NCI-H460 (cell line): ENCODE measurements around the gene RER1. TPM values are rescaled to one million over a fixed set of nuclear protein-coding genes. Genes with fewer than 3 reads are reported as not detected.

Source experiments
- DNase-seq: peaks from one replicate; pipeline ENCODE4 v3.0.0-alpha.2; 2016; ENCODE audit warnings: low read depth; ENCODE audit errors: extremely low read depth
- total RNA-seq: library from RNA; depleted of rRNA; stranded (reverse); fragments of >200 nt; shearing (Covaris generic); gene quantifications from 2 replicates; pipeline ENCODE4 v1.2.3, GENCODE V29; 2014

The RER1 gene
- total RNA-seq, 1 experiment from 2014 or later, result 80.9 TPM

DNA sequence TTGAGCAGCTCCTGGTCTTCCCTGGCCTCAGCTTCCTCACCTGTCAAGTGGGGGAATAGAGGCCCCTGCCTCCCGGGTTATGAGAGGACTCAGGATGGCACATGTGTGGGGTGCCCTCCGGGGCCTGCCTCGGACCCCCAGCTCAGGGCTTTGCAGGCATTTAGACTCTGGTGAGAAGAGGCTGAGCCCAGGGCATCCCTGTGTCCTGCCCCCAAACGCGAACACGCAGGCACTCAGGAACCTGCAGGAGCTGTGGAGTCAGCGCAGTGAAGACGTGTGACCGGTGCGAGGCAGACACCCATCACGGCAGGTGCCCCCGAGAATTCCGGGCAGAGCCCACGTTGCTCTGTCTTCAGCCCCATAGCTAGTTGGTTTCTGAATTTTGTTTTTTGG lies 26.2 kb downstream of the RER1 start:
- no peak for DNase-seq

- no peak for DNase-seq
These were observed 27.2 kb downstream of the RER1 start for GRCh38 chr1:2418791-2419320.

DNA sequence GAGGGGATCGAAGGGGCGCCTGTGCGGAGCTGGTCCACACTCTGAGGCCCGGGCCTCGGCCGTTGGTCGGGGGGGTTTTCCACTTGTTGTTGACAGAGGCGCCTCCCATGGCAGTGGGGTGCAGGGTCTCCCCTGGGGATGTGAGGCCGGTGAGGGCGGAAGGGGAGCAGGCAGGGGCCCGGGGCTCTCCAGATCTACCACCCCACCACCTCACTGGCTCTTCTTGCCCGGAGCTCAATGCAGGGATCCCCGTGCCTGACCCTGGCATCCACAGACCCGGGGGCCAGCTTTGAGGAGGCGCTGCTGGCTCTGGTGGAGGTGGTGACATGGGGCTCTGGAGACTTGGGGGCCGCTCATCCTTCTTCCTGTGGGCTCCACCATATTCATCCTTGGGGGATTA lies 27.8 kb downstream of the RER1 start:
- no peak for DNase-seq

DNA sequence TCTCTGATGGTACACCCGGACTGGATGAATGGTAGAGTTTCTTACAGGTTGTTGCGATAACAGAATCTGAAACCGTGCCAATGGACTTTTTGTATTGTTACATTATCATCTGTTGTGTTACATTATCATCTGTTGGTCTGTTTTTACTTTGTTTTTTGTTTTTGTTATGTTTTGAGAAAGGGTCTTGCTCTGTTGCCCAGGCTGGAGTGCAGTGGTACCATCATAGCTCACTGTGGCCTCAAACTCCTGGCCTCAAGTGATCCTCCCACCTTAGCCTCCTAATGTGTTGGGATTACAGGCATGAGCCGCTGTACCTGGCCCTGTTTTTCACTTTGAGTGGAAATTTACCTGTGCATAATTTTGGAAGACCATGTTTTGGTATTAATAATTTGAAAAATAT lies 30.9 kb downstream of the RER1 start:
- no peak for DNase-seq

- no peak for DNase-seq
These were observed 34.3 kb downstream of the RER1 start for GRCh38 chr1:2425892-2426291.

DNA sequence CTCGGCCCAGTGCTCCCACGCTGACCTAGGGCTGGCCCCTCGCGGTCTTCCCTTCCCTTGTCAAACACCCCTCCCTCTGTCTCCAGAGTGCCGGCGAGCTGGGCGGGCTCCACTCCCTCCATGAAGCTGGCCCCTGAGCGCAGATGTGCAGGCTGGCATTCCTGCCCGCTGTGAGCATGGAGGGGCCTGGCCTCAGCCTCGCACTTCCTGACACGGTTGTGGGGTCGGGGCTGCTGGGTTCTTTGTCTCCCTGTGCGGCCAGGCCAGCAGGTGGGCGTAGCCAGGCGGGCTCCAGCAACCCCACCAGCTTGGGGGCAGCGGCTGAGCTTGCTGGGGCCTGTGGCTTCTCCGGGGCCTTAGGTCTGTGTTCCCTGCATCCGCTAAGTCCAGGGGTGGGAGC lies 34.9 kb downstream of the RER1 start:
- no peak for DNase-seq

DNA sequence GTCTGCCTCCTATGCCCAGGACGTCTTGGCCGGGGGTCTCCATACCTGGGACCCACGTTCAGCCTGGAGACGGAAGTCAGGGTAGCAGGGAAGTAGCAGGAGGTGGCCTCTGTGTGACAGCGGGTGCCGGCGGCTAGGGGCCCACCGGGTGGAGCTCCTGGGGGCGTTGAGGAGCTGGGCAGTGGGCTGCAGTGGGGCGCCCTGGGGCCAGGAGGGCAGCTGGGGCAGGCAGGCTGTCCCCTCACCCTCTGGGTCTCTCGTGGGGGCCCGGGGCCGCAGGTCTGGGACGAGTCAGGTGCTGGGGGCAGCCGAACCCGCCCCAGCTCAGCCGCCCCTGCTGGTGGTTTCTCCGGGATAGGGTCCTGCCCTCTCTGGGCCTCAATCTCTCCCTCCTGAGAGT lies 35.4 kb downstream of the RER1 start:
- no peak for DNase-seq

DNA sequence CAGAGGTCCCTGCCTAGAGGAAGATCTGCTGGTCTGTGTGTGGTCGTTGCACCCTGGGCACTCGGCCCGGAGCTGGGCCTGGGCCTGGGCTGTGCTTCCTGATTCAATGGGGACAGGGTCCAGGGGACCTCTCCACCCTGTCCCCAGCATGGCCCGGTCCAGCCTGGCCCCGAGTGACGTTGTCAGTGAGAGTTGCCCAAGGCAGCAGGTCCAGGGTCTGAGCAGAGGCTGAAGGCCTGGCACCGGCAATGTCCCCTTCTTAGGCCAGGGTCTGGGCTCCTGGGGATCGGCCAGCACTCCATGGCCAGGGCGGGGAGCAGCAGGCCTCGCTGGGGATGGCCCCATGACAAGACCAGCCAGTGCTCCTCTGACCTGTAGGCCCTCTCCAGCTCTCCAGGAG lies 36.3 kb downstream of the RER1 start:
- no peak for DNase-seq

GRCh38 chr1:2428490-2428889 lies 36.8 kb downstream of the RER1 start:
- DNase-seq, result no peak

- no peak for DNase-seq
These were observed 38.3 kb downstream of the RER1 start for GRCh38 chr1:2429780-2430591.

- DNase-seq, result no peak
These were observed 38.9 kb downstream of the RER1 start for GRCh38 chr1:2430592-2430973.

DNA sequence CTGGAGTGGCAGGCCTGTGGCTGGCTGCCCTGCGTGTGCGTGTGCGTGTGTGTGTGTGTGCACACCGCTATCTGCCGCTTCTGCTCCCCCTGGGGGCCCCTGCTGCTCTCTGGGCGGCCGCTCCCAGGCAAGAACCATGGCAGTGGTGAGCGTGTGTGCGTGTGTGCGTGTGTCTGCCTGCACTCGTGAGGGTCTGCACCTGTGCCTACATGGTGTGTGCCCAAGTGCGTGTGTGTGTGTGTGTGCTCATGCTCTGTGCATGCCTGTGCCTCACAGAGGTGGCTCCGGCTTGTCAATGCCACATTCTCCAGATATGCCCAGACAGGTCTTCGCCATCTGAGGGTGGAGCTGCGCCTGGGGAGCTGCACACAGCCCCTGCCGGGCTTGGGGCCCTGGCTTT lies 39.5 kb downstream of the RER1 start:
- no peak for DNase-seq

GRCh38 chr1:2431518-2431917 lies 39.9 kb downstream of the RER1 start:
- no peak for DNase-seq

GRCh38 chr1:2432441-2432844 lies 40.8 kb downstream of the RER1 start:
- DNase-seq, result no peak

- DNase-seq, result no peak
These were observed 41.6 kb downstream of the RER1 start for GRCh38 chr1:2433196-2433595.

GRCh38 chr1:2433936-2434655 lies 42.5 kb downstream of the RER1 start:
- DNase-seq, result no peak

DNA sequence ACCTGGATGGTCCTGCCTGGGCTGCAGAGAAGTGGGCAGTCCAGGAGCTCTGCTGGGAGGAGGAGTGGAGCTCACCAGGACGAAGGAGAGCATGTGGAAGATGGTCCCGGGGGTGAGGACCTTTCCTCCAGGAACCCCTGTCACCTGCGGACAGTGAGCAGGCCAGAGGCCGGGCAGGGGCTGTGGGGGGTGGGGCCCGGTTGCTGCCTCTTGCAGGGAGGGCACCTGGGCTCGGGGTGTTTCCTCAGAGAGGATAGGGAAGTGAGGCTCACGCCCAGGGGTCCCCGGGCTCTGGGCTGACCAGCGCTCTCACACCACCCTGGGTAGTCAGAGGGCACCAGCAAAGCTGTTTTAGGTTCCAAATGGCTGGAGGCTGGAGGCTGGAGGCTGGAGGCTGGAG lies 43.5 kb downstream of the RER1 start:
- no peak for DNase-seq

DNA sequence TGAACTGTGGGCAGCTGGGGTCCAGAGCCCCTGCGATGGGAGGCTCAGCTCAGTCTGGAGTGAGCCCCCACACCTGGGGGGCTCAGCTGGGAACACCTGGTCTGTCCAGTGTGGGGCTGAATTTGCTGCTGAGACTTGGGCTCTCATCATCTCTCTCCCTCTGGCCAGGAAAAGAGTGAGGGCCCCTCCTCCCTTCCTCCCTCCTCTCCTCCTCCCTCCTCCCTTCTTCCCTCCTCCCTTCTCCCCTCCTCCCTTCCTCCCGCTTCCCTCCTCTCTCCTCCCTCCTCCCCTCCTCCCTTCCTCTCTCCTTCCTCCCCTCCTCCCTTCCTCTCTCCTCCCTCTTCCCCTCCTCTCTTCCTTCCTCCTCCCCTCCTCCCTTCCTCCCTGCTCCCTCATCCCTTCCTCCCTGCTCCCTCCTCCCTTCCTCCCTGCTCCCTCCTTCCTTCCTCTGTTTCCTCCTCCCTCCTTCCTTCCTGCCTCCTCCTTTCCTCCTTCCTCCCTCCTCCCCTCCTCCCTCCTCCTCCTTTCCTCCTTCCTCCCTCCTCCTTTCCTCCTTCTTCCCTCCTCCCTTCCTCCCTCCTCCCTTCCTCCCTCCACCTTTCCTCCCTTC lies 44.2 kb downstream of the RER1 start:
- no peak for DNase-seq

- no peak for DNase-seq
These were observed 45.2 kb downstream of the RER1 start for GRCh38 chr1:2436876-2437275.

DNA sequence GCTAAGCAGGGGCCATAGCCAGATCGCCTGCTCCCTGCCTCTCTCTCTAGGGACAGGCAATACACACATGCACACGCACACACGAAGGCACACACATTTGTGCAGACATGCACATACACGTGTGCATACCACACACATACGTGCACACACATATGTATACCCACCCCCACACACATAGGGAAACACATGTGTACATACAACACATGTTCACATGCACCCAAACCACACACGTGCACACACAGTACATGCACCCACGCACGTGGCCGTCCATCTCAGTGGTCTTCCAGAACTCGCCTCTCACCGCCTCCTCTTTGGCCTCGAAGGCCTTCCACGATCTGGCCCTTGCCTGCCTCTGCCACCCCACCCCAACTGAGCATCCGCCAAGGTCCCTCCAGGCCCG lies 46.0 kb downstream of the RER1 start:
- DNase-seq, result no peak

DNA sequence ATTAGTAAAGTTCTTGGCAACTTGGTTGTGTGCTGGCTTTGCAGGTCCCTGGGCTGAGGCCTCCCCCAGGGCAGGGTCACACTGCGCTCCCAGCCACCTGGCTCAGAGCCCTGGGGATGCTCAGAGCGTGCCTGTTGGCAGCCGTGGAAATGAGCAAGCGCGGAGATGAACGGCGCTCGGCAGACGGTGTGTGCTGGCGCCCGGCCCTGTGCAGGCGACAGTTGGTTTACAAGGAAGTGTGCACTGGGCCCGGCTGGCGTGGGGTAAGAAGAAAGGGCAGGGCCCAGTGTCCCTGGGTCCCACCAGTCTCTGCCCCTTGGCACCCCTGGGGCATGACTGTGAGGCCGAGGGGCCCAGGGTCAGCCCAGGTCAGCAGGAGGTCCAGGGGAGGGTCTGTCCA lies 46.4 kb downstream of the RER1 start:
- DNase-seq, result no peak

- DNase-seq, result no peak
These were observed 47.0 kb downstream of the RER1 start for GRCh38 chr1:2438641-2439040.
